DMS 273 treated with DMSO at 0.1 percent for 48 hours (cell line): ENCODE results near the gene GTF2F2.
A peak's percentile ranks its signal among the peaks of the same experiment; 100 is the strongest.

Experiments
- DNase-seq: peaks from one replicate; lab custom pipeline; 2025; lab: John Stamatoyannopoulos, UW

GTF2F2 gene

GRCh38 chr13:45119991-45120864, at the start of gene GTF2F2:
GTF2F2 (plus strand) TSS chr13:45120510; CDS start chr13:45120656, 146 bp downstream.
- peak; percentile 62 for DNase-seq

GRCh38 chr13:45073809-45074208, 46.5 kb upstream of the GTF2F2 start:
- no peak for DNase-seq

- DNase-seq: no peak
Observed at GRCh38 chr13:45074721-45075120, 45.6 kb upstream of the GTF2F2 start.

GRCh38 chr13:45078003-45078402, 42.3 kb upstream of the GTF2F2 start:
- no peak for DNase-seq

- DNase-seq: no peak
Observed at GRCh38 chr13:45082964-45083363, 37.3 kb upstream of the GTF2F2 start.

- DNase-seq: no peak
Observed at GRCh38 chr13:45084515-45084914, 35.8 kb upstream of the GTF2F2 start.

GRCh38 chr13:45086484-45086883, 33.8 kb upstream of the GTF2F2 start:
- no peak for DNase-seq

- no peak for DNase-seq
Observed at GRCh38 chr13:45092663-45093062, 27.6 kb upstream of the GTF2F2 start.

GRCh38 chr13:45100573-45101262, 19.6 kb upstream of the GTF2F2 start:
- no peak for DNase-seq

GRCh38 chr13:45101327-45102018, 18.8 kb upstream of the GTF2F2 start:
- no peak for DNase-seq

GRCh38 chr13:45102136-45102507, 18.2 kb upstream of the GTF2F2 start:
- DNase-seq: no peak

- no peak for DNase-seq
Observed at GRCh38 chr13:45103449-45103848, 16.9 kb upstream of the GTF2F2 start.

- no peak for DNase-seq
Observed at GRCh38 chr13:45104261-45104660, 16.0 kb upstream of the GTF2F2 start.

GRCh38 chr13:45105895-45106294, 14.4 kb upstream of the GTF2F2 start:
- DNase-seq: no peak

GRCh38 chr13:45107539-45107938, 12.8 kb upstream of the GTF2F2 start:
- DNase-seq: no peak

- no peak for DNase-seq
Observed at GRCh38 chr13:45108716-45109101, 11.6 kb upstream of the GTF2F2 start.

GRCh38 chr13:45109102-45109720, 11.1 kb upstream of the GTF2F2 start:
- DNase-seq: no peak

- peak; percentile 42 for DNase-seq
Observed at GRCh38 chr13:45113233-45114224, 6.8 kb upstream of the GTF2F2 start.

GRCh38 chr13:45119469-45119990, 780 bp upstream of the GTF2F2 start:
- no peak for DNase-seq

- DNase-seq: peak; percentile 5
Observed at GRCh38 chr13:45120967-45121831, 889 bp downstream of the GTF2F2 start.
